Neural crest cell (in vitro differentiated cells): ENCODE measurements around the gene SLC39A1. TPM values are rescaled to one million over a fixed set of nuclear protein-coding genes. Genes with fewer than 3 reads are reported as not detected.

Experiments
- DNase-seq: peaks from one replicate; pipeline ENCODE4 v3.0.0; 2021; ENCODE audit warnings: low read depth, mixed read lengths, low spot score
- H3K27ac Mint-ChIP-seq: one replicate; pipeline ENCODE4 v1.8.0; 2021; ENCODE audit warnings: mild to moderate bottlenecking, mixed read lengths; ENCODE audit not compliant: unreplicated experiment
- H3K27me3 Mint-ChIP-seq: 2 replicates; pipeline ENCODE4 v1.8.0; 2021; ENCODE audit warnings: low read depth, mild to moderate bottlenecking, mixed read lengths
- H3K36me3 Mint-ChIP-seq: 2 replicates; pipeline ENCODE4 v1.8.0; 2021; ENCODE audit warnings: low read depth, mild to moderate bottlenecking, mixed read lengths
- H3K4me1 Mint-ChIP-seq: 2 replicates; pipeline ENCODE4 v1.8.0; 2021; ENCODE audit warnings: mixed read lengths
- H3K4me3 Mint-ChIP-seq: one replicate; pipeline ENCODE4 v1.8.0; 2021; ENCODE audit warnings: mild to moderate bottlenecking, mixed read lengths
- H3K9me3 Mint-ChIP-seq: 2 replicates; pipeline ENCODE4 v1.8.0; 2021; ENCODE audit warnings: mixed read lengths
- total RNA-seq: library from RNA; stranded (reverse); gene quantifications from 2 replicates; pipeline ENCODE4 v1.2.1, GENCODE V29; 2021
- TF ChIP-seq, protein P1 (sequence below): fragments of 200-600 bp; sonication (generic); conservative IDR thresholded peaks from 2 replicates; pipeline ENCODE4 v1.5.0; 2021; ENCODE audit warnings: antibody characterized with exemption, mild to moderate bottlenecking

Gene SLC39A1
- total RNA-seq, 1 donor from 2014 or later, result 113 TPM

DNA sequence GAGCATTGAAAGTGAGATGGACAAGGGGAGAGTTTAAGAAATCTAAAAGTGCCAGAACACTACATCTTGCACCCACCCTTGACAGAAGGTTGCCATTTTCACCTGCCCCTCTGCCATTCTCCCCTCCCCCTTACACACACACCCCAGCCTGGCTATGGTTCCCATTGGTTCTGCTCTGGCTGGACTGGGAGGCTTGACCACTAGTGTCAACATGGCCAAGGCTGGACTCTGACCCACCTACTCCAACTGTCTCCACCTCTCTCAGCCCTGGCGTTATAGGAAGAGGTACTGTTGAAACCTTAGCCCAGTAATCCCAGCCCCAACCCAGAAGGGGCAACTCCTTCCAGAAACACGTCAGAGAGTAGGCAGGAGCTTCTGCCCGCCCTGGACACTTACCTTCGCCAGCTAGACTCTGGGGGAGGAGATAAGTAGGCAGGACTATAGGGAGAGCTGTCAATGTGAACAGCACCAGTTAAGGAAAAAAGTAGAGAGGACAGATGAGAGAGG, 9.4 kb downstream of the SLC39A1 start:
- Mint-ChIP-seq H3K4me3 (peak overlapping the region; percentile 76), H3K27ac (no peak overlapping the region), H3K9me3 (no peaks in the 10 kb centered on the region), H3K27me3 (peaks cover 2% of the 10 kb centered on the region), H3K36me3 (no peaks in the 10 kb centered on the region), H3K4me1 (peaks cover 21% of the 10 kb centered on the region)
- TF ChIP-seq, protein P1, sequence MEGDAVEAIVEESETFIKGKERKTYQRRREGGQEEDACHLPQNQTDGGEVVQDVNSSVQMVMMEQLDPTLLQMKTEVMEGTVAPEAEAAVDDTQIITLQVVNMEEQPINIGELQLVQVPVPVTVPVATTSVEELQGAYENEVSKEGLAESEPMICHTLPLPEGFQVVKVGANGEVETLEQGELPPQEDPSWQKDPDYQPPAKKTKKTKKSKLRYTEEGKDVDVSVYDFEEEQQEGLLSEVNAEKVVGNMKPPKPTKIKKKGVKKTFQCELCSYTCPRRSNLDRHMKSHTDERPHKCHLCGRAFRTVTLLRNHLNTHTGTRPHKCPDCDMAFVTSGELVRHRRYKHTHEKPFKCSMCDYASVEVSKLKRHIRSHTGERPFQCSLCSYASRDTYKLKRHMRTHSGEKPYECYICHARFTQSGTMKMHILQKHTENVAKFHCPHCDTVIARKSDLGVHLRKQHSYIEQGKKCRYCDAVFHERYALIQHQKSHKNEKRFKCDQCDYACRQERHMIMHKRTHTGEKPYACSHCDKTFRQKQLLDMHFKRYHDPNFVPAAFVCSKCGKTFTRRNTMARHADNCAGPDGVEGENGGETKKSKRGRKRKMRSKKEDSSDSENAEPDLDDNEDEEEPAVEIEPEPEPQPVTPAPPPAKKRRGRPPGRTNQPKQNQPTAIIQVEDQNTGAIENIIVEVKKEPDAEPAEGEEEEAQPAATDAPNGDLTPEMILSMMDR, result no peak
- DNase-seq, result no peak

DNA sequence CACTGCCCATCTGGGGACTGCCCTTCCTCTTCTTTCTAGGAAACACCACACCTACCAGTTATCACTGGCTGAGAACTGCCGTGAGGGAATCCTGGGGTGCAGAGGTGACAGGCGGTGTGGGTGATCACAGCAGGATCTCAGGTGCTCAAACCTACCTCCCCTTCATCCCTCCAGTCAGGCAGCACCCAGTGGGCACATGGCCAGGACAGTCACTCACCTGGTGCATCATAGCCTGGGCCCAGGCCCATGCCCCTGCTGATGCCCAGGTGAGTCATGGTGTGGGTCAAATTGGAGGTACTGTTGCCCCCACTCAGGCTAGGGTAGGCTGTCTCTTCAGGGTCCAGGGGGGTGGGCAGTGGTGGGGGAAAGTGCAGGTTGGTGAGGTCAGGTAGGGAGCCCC, 11.5 kb downstream of the SLC39A1 start:
- DNase-seq, result no peak
- Mint-ChIP-seq H3K4me1 (peaks cover 7% of the 10 kb centered on the region), H3K36me3 (no peaks in the 10 kb centered on the region), H3K4me3 (no peak overlapping the region), H3K9me3 (no peaks in the 10 kb centered on the region), H3K27ac (no peak overlapping the region), H3K27me3 (no peaks in the 10 kb centered on the region)
- TF ChIP-seq, protein P1, result no peak

DNA sequence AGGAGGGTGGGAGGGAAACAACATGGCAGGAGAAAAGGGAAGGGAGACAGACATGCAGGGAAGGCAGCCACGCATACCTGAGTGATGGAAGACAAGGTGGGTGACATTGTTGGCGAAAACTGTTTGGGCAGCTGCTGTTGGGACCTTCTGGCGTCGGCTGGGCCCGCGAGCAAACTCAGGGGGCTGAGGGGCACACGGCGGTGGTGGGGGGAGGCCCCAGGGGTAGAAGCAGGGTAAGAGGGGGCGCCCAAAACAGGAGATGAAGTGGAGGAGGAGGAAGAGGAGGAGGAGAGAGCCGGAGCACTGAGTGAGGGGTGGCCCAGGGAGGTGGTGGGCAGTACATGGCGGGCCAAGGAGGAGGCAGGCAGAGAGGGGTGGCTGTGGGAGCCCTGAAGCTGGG, 12.2 kb downstream of the SLC39A1 start:
- no peak overlapping the region for H3K27ac Mint-ChIP-seq
- TF ChIP-seq, protein P1, result no peak
- DNase-seq, result no peak
- no peak overlapping the region for H3K4me3 Mint-ChIP-seq
- H3K36me3 Mint-ChIP-seq, result no peaks in the 10 kb centered on the region
- peaks cover 3% of the 10 kb centered on the region for H3K4me1 Mint-ChIP-seq
- no peaks in the 10 kb centered on the region for H3K9me3 Mint-ChIP-seq
- no peaks in the 10 kb centered on the region for H3K27me3 Mint-ChIP-seq

DNA sequence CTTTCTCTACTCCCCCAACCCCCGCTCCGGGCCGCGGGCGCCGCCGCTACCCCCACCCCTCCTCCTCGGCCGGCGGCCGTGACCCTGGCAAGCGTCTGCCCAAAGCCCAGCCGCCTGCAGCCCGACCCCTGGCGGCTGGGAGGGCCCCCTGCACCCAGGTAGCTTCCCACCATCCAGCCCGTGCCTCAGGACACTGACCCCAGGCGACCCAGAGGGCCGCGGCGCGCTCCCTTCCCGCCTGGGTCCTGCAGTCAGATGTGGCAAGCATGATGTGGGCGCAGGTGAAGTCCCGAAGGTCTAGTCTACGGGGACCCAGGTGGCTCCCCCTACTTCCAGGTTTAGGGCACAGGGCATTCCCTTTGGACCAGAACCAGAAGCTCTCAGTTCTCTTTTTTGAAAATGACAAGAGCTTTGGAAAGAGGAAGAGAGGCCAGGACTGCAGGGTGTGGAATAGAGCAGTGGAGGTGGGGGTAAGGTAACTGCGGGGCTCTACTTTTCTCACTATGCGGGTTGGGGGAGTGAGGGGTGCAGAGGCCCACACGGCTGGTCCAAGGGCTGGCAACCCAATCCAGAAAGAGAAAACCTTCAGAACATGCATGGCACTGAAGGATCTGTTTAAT, 16.6 kb downstream of the SLC39A1 start, which contains the start of gene DENND4B:
Gene DENND4B, minus strand, starts transcription at position 97 of the 620 bp plus-strand sequence. CDS start 2,344 bp downstream, outside the sequence.
- TF ChIP-seq, protein P1, result peak; percentile 92
- peaks cover 3% of the 10 kb centered on the region for H3K36me3 Mint-ChIP-seq
- no peaks in the 10 kb centered on the region for H3K9me3 Mint-ChIP-seq
- H3K27ac Mint-ChIP-seq, result peak within 1 kb of the TSS; percentile 35
- H3K4me1 Mint-ChIP-seq, result peaks cover 17% of the 10 kb centered on the region
- H3K27me3 Mint-ChIP-seq, result no peaks in the 10 kb centered on the region
- peak; percentile 78 for DNase-seq
- peak within 1 kb of the TSS; percentile 90 for H3K4me3 Mint-ChIP-seq

DNA sequence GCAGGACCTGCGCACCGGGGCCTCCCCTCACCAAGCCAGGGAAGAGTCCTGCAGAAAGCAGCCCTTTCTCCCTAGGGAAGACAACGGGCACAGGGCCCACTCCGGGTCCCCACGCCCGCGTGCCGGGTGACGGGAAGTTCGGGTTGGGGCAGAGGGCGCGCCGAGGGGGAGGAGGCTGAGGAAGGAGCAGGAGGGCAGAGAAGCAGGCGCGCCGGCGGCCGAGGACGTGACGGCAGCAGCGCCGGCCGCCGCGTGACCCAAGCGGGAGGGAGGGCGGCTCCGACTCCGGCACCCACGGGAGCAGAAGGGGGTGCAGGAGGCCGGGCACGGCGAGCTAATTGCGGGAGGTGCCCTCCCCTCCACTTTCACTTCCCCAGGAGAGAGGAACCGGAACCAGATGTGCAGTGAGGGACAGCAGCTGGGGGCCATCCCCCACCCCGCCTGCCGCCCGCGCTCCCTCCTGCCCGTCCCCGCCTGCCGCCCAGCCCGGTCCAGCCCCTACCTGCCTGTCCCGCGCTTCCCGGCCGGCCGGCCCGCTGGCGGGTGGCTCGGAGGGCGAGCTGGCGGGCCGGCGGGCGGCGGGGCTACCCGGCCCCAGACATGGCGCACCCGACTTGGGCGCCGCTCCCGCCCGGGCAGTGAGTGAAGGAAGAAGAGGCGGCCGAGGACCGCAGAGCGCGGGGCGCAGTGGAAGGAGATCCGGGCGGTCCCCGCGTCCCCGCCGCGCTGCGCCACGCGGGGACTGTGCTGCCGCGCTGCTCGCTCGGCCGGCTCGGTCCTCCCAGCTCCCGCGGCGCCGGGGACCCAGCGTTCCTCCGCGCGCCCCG, 17.3 kb downstream of the SLC39A1 start:
- Mint-ChIP-seq H3K27me3 (no peaks in the 10 kb centered on the region), H3K9me3 (no peaks in the 10 kb centered on the region), H3K36me3 (peaks cover 3% of the 10 kb centered on the region), H3K27ac (no peak overlapping the region), H3K4me1 (peaks cover 17% of the 10 kb centered on the region), H3K4me3 (peak overlapping the region; percentile 90)
- TF ChIP-seq, protein P1, result no peak
- DNase-seq, result peak; percentile 34
